ENCODE measurements around the gene MRPL12.
"Not testable (repeated sequence)": the region's sequence is repeated elsewhere in the genome, so short reads cannot be mapped to it uniquely, and the experiment has no call there.

MRPL12 gene

DNA sequence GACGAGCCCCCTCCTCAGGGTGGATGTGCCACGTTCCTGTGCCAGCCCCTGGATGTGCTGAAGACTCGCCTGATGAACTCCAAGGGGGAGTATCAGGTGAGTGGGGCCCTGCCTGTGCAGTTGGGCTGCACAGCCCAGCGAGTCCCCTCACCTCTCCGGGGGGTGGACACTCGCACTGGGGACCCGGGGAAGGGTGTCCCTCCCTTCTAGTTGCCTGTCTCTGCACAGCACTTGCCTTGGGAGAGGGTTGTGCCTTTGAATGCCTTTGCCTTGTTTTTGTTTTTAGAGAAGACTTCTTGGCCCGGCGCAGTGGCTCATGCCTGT is 14.6 kb downstream of the MRPL12 start:
- DNase-seq, result no peak

- DNase-seq, result no peak
Measured at GRCh38 chr17:81719410-81720266, 16.5 kb downstream of the MRPL12 start.

DNA sequence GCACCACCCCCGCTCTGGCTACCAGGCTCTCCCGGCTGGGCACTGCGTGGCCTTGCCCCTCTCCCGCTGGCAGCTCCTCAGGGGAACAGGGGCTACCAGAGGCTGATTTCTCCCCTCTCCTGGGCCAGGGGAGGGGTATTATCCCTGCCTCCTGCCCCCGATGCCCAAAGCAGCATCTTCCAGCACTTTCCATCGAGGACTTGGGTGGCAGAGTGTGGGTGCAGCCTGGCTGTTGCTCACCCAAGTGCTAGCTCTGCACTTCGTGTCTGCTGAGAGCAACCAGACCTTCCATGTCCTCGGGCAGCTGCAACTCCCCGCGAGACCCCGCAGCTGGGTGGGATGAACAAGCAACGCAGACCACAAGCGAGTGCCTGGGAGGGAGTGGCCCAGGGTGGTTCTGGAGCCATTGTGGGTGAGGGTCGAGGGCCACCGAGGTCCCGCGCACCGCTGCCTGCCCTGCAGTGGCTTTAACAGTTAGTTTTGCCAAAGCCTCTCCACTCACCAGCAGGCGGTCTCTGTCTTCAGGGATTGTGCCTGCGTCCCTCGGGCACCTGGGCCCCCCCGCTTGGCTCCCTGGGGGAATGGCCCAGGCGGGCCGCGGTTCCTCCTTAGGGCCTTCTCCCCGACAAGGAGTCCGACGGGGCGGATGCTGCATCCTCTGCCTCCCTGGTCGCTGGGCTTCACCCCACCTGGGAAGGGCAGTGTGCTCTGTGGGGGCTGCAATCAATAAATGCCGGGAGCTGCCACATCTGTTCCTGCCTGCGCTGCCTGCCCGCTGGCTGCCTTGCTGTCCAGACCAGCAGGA is 17.3 kb downstream of the MRPL12 start:
- DNase-seq, result no peak

GRCh38 chr17:81722184-81723120 is 19.3 kb downstream of the MRPL12 start:
- DNase-seq, result no peak

DNA sequence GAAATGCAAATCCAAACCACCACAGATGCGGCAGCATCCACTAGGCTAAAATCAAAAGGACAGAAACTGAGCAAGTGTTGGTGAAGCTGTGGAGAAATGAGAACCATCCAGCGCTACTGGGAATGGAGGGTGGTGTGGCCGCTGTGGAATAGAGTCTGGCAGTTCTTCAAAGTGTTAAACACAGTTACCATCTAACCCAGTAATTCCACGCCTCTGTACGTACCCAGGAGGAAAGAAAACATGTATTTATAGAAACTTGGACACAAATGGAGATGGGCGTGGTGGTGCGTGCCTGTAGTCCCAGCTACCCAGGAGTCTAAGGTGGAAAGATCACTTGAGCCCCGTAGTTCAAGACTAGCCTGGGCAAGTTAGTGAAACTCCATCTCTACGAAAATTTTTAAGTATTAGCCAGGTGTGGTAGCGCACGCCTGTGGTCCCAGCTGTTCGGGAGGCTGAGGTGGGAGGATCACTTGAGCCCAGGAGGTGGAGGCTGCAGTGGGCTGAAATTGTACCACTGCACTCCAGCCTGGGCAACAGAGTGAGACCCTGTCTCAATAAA is 20.6 kb downstream of the MRPL12 start:
- DNase-seq, result no peak

- DNase-seq, result no peak
Measured at GRCh38 chr17:81725439-81725838, 22.3 kb downstream of the MRPL12 start.

DNA sequence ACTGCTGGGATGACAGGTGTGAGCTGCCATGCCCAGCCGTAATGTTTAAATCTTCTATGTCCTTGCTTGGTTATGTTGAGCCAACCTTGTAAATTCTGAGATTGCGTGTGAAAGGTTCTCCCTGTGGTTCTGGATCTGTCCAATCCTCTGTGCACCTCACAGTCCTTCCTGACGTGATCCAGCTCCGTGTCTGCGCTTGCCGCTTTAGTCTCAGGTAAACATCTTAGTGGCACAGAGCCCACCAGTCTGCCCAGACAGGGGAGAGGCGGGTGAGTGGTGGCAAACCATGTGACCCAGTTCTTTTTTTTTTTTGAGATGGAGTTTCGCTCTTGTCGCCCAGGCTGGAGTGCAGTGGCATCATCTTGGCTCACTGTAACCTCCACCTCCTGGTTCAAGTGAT is 22.8 kb downstream of the MRPL12 start:
- DNase-seq, result no peak

- no peak for DNase-seq
Measured at GRCh38 chr17:81727324-81728031, 24.3 kb downstream of the MRPL12 start.

DNA sequence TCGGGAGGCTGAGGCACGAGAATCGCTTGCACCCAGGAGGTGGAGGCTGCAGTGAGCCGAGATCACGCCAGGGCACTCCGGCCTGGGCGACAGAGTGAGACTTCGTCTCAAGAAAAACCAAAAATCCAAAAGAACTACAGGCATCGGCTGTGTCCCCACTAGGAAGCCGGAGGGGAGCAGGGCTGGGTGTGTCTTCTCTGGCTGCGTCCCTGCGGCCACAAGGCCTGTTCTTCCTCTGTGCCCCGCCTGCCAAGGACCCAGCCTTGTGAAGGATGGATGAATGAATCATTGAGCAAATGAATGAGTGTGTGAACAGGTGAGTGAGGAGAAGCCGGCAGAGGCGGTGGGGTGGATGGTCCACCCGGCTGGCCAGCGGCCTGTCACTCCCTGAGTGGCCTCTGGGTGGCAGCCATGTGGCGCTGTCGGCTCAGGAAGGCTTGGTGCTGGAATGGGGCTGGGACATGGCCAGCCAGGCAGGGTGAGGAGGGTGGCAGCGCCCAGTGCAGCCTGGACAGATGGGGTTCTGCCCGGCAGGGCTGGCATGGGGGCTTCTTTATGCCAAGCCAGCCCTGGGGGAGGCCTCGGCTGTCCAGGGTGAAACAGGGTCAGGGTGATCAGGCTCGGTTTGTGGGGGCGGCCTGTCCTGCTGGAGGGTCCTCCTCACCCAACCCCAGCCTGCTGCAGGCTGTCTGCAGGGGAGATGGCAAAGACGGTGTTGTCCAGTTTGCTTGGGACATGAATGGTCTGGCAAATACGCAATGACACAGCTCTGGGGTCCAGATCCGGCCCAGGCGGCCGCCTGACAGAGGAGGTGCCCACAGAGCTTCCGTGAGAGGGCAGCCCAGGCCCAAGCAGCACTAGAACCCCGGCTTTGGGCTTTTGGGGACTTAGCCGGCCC is 30.6 kb downstream of the MRPL12 start:
- DNase-seq, result peak; percentile 62 to 75

- no peak for DNase-seq
Measured at GRCh38 chr17:81734405-81735263, 31.5 kb downstream of the MRPL12 start.

DNA sequence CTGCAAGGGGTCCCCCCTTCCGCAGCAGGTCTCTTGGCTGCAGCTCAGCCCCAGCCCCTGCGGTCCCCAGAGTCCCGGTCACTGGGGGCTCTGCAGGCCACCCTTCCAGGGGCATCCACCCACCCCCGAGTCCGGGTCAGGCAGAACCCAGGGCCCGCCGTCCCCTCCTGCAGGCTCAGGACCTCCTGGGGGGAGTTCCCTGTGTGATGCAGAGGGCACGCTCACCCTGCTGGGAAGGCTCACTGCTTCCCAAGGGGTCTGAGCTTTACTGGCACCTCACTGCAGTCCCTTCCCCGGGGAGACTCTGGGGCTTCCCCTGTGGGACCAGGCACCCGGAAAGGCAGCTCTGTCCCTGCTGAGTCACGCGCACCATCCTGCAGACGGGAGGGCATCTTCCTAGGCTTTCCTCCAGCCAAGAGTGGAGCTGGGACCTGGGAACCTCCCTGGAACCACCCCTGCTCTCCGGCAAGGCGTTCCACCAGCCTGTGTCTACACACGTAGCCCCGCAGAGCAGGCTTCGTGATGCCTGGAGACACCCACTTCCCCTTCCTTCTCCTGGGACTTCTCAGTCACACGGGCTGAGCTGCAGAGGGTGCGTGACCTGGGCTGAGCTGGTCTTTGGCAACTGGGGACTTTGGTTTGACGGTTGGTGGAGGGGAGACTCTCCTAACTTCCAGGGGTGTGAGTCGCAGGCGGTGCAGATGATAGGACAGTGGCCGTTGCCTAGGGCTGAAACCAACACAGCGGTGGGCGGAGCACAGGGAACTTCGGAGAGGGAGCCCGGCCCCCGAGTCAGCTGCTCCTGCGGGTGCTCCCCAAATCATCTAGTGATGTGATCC is 32.3 kb downstream of the MRPL12 start:
- no peak for DNase-seq

DNA sequence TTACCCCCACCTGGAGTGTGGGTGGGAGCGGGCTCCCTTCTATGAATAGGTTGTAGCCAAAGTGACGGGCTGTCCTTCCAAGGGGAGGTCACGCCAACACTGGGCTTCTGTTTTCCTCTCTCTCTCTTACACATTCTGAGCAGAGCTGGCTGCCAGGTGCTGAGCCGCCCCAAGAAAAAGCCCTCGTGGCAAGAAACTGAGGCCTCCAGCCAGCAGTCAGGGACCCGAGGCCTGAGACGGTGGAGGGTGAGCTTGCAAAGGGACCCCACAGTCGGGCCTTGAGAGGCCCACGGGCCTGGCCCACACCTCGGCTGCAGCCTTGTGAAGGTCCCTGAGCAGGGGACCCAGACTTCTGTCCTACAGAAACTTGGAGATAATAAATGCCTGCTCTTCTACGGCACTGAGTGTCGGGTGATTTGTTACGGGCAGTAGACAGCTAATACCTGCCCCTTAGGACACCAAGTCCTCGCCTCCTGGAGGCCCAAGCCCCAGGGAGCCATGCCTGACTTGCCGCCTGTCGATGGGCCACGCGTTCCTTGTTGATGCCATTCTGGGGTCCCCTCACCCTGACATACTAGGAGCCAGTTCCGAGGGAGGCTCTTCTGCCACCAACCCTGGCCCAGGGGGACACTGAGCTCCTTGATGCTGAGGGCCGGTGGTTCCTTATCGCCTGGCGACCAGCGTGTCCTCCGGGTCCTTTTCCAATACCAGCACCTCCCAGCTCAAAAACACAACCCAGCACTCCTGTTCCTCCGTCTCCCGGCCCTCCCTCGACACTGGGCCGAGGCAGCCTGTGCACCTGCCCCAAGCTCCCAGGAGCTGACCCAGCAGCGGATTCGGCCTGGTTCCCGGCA is 35.0 kb downstream of the MRPL12 start:
- no peak for DNase-seq

GRCh38 chr17:81738801-81739393 is 35.7 kb downstream of the MRPL12 start:
- no peak for DNase-seq

- not testable (repeated sequence) for DNase-seq
Measured at GRCh38 chr17:81739593-81739992, 36.4 kb downstream of the MRPL12 start.

DNA sequence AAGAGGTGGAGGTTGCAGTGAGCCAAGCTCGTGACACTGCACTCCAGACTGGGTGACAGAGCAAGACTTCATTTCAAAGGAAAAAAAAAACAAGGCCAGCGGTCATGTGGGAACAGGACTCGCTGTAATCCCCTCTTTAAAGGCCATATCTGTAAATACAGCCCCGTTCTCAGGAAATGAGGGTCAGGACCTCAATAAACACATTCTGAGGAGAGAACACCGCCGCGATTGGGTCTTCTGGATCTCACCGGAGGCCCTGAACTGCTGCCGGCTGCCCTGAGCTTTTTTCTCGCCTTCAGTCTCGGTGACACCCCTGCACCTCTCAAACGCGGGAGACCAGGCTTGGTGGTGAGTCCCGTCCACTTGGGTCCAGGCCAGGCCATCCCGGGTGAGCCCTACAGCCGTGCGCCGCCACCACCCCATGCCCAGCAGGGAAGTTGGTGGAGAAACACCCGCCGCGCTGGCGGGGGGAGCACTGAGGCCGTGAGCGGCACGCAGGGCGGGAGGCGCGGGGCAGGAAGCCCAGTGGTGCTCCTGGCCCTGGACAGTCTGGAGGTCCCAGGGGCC is 37.3 kb downstream of the MRPL12 start:
- no peak for DNase-seq

DNA sequence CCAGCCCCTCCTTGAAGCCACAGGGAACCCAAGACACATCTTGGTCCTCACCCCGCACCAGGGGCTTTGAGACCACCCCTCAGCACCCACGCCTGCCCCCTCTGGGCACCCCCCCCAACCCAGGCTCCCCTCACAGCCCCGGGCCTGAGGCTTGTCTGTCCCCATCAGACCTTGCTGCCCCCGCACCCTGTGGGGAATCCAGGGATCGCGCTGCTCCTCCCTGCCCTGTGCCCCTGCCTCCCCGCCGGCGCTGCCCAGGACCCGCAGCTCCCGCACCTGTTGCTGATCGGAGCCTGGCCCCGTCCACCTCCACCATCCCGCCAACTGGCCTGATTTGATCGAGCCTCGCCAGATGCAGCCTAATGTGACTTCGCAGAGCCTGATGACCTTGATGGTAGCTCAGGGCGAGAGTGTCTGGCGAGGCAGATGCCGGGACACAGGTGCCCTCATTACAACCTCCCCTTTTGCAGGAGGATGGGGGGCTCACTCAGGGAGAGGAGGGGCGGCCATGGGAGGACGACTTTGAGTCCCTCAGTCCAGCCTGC is 38.0 kb downstream of the MRPL12 start:
- DNase-seq, result no peak

All from NCI-H1930 (cell line).